Measurements from ENCODE around the gene AIFM2.
"Not testable (repeated sequence)": the region's sequence is repeated elsewhere in the genome, so short reads cannot be mapped to it uniquely, and the experiment has no call there.

The AIFM2 gene

GRCh38 chr10:70090951-70091350, 41.7 kb downstream of the AIFM2 start:
- no peak for DNase-seq

GRCh38 chr10:70090013-70090412, 42.6 kb downstream of the AIFM2 start:
- DNase-seq, result no peak

DNA sequence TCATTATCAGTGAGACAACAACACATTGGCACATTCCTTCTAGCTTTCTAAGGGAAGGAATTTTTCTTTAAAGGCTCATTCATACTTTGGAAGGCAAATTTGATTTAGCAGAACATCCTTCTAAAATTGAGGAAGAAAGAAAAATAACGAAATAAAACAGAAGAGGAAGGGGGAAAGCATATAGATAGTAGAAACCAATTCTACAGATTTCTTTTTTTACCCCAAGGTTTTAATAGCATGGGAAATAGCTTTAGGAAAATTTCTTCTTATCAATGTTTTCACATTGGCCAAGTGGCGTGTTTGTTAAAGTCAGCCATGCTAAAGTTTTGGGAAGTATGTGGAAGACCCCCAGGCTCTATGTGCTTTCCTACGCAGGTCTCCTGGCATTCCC, 44.3 kb downstream of the AIFM2 start:
- no peak for DNase-seq

DNA sequence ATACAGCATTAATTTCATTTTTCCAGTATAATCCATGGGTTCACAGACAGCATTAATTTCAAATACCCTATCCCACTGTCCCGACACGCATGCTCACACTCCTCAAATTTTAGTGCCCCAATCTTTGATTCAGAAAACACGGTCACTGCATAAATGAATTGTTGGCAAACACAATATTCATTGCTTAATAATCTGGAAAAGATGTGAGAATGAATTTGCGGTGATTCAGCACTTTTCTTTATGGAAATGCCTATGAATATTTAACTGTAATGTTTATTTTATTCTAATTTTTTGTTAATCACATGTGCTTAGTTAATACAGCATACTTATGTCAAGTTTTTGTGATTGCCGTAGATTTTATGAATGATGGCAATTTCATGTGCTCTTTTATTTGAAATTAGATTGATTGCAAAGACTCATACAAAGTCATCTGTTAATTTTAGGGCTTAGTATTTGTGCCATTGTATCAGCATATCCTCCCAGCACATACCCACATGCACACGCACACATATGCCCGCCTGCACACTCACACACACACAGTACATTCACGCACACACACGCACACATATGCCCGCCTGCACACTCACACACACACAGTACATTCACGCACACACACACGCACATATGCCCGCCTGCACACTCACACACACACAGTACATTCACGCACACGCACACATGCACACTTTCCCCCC, 44.9 kb downstream of the AIFM2 start:
- no peak for DNase-seq

GRCh38 chr10:70085975-70086613, 46.5 kb downstream of the AIFM2 start:
- no peak for DNase-seq

DNA sequence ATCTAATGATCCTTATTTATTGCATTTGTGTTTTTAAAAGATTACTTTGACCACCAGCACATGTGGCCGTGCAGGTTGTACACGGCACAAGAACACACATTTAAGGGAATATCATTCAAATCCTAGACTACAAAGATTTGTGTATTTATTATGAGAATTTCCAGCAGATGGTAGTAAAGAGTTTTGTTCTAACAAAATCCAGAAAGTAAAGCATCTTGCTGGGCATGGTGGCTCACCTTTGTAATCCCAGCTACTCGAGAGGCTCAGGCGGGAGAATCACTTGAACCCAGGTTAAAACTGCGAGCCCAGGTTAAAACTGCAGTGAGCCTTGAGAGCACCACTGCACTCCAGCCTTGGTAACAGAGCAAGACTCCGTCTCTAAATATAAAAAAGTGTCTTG, 48.4 kb downstream of the AIFM2 start:
- DNase-seq, result no peak

GRCh38 chr10:70080789-70081188, 51.8 kb downstream of the AIFM2 start:
- not testable (repeated sequence) for DNase-seq

GRCh38 chr10:70078937-70079336, 53.7 kb downstream of the AIFM2 start:
- DNase-seq, result no peak

DNA sequence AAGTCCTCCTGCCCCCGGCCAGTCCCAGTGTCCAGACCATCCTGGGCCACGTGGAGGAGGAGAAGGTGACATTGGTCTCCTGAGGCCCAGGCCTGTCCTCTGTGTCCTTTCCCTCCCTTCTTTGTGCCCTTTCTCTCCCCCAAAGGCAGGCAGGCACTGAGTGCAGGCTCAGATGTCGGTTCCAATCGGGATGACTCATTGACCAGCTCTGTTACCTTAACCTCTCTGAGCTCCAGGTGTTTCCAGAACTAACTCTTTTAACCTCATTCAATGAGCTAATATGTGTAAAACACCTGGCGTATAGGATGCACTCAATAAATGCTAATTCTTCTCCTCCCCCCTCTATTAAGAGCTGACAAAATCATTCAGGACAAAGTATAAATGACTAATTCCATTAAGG, 54.3 kb downstream of the AIFM2 start:
- DNase-seq, result no peak

GRCh38 chr10:70074971-70075370, 57.7 kb downstream of the AIFM2 start:
- DNase-seq, result no peak

DNA sequence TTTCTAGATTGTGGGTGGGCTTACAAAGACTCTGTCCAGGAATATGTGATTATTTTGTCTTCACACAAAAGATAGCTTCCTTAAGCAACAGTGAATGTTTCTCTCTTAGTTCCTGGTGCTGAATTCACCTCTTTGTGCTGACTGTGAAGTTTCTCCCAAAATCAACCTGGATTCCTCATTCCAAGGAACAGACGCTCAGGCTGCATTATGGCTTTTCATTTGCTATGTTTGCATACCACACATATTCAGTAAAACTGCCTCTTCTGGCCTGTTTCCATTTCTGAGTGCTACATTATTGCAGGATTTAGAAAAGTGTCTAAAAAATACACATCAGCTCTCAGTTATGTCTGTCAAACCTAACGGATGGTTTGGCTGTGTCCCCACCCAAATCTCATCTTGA, 58.5 kb downstream of the AIFM2 start:
- no peak for DNase-seq

- DNase-seq, result no peak
These were observed 61.8 kb downstream of the AIFM2 start for GRCh38 chr10:70070834-70071233.

DNA sequence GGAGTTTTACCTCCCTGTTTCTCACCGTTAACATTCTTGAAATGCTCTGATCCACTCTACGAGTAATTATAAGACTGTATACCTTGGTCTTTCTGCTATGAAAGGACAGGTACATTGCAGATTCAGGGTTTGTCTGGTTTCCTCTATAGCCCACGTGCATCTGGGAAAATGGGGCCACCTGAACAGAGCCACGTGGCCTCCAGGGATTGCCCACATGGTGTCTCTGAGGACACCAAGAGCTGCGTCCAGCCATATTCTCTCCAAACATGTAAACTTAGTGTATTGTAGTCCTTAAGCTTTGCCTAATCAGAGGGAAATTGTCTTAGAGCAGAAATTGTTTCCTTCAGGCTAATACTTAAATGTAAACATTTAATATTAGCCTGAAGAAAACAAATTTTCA, 63.3 kb downstream of the AIFM2 start:
- no peak for DNase-seq

DNA sequence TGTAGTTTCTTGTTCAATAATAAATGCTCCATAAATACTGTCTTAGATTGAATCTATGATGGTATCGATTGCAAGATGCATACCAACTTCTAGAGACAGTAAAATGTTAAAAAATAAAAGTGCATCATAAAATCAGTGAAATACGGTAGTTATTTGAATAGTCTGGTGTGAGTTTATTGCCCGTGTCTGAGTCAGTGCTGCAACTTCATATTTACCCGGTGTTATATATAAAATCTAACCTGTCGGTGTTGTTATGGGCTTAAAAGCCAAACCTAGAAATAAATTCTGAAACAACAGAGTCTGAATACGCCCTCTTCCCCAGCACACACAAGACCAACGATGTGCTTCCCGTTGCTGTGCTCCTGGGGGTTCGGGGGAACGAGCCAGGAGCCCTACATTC, 63.7 kb downstream of the AIFM2 start:
- DNase-seq, result no peak

DNA sequence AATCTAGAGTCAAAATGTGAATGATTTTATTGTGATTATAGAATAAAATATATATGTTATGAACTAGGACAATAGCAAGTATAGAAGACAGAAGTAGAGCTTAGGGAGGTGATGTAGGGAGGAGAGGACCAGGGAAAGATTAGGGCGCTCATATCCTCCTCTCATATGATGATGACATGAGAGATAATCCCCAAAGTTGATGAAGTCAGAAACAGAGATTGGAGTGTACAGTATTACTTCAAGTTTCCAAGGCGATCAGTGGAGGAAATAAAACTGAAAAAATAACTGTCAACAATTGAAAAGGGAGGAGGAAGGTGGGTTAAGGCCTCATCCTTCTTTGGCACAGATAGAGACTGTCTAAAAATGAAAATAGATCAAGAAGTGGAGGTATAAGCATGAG, 65.0 kb downstream of the AIFM2 start:
- DNase-seq, result no peak

- DNase-seq, result no peak
These were observed 66.4 kb downstream of the AIFM2 start for GRCh38 chr10:70066190-70066589.

DNA sequence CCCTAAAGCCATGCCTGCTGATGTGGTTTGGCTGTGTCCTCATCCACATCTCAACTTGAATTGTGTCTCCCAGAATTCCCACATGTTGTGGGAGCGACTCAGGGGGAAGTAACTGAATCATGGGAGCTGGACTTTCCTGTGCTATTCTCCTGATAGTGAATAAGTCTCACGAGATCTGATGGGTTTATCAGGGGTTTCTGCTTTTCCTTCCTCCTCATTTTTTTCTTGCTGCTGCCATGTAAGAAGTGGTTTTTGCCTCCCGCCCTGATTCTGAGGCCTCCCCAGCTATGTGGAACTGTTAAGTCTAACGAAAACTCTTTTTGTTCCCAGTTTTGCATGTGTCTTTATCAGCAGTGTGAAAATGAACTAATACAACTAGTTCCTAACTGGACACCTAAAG, 68.1 kb downstream of the AIFM2 start:
- DNase-seq, result no peak

GRCh38 chr10:70063418-70064098, 69.1 kb downstream of the AIFM2 start:
- no peak for DNase-seq

Data from NCI-H69 (cell line).